ENCODE data around the gene PGPEP1. TPM values are rescaled to one million over a fixed set of nuclear protein-coding genes. Genes with fewer than 3 reads are reported as not detected.
"Not testable (repeated sequence)": the region's sequence is repeated elsewhere in the genome, so short reads cannot be mapped to it uniquely, and the experiment has no call there.

PGPEP1 gene
- total and polyA plus RNA-seq, 8 donors = 16.1 to 39.5 (median 20.7) TPM

GRCh38 chr19:18373892-18374629, 33.7 kb downstream of the PGPEP1 start:
- peak; percentile 41 to 97 (median 92) for DNase-seq
- ATAC-seq = peak; percentile 89
- Histone ChIP-seq H3K27ac (peak overlapping the region; percentile 82 to 85), H3K4me1 (peaks cover 15 to 62% of the 10 kb centered on the region in 2 donors), H3K4me3 (peak overlapping the region in 1 of 2 donors; percentile 6), H3K27me3 (no peaks in the 10 kb centered on the region), H3K36me3 (no peaks in the 10 kb centered on the region), H3K9me3 (no peaks in the 10 kb centered on the region)
- intact Hi-C loops (cut with DNase I) = no loop called here
- TF ChIP-seq, protein P1, sequence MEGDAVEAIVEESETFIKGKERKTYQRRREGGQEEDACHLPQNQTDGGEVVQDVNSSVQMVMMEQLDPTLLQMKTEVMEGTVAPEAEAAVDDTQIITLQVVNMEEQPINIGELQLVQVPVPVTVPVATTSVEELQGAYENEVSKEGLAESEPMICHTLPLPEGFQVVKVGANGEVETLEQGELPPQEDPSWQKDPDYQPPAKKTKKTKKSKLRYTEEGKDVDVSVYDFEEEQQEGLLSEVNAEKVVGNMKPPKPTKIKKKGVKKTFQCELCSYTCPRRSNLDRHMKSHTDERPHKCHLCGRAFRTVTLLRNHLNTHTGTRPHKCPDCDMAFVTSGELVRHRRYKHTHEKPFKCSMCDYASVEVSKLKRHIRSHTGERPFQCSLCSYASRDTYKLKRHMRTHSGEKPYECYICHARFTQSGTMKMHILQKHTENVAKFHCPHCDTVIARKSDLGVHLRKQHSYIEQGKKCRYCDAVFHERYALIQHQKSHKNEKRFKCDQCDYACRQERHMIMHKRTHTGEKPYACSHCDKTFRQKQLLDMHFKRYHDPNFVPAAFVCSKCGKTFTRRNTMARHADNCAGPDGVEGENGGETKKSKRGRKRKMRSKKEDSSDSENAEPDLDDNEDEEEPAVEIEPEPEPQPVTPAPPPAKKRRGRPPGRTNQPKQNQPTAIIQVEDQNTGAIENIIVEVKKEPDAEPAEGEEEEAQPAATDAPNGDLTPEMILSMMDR (IDR thresholded peaks at IDR 0.05) = no peak

- Histone ChIP-seq H3K9me3 (no peaks in the 10 kb centered on the region), H3K27me3 (no peaks in the 10 kb centered on the region), H3K27ac (peak overlapping the region; percentile 20 to 78), H3K4me3 (no peak overlapping the region), H3K36me3 (no peaks in the 10 kb centered on the region), H3K4me1 (peaks cover 19 to 85% of the 10 kb centered on the region in 2 donors)
- TF ChIP-seq, protein P1 (IDR thresholded peaks at IDR 0.05) = no peak
- DNase-seq = peak in 1 of 4 donors; percentile 76
- intact Hi-C loops (cut with DNase I) = no loop called here
- peak; percentile 39 for ATAC-seq
Observed at GRCh38 chr19:18377026-18377425, 36.6 kb downstream of the PGPEP1 start.

- H3K36me3 ChIP-seq = no peaks in the 10 kb centered on the region
- intact Hi-C loops (cut with DNase I) = no loop called here
- no peak overlapping the region for H3K4me3 ChIP-seq
- TF ChIP-seq, protein P1 (IDR thresholded peaks at IDR 0.05) = no peak
- no peaks in the 10 kb centered on the region for H3K9me3 ChIP-seq
- no peaks in the 10 kb centered on the region for H3K27me3 ChIP-seq
- peak overlapping the region; percentile 55 to 78 for H3K27ac ChIP-seq
- peak; percentile 63 for ATAC-seq
- peaks cover 4 to 58% of the 10 kb centered on the region in 2 donors for H3K4me1 ChIP-seq
- DNase-seq = peak in 3 of 4 donors; percentile 65 to 86 (median 84)
Observed at GRCh38 chr19:18379803-18380747, 39.7 kb downstream of the PGPEP1 start.

GRCh38 chr19:18380843-18381242, 40.4 kb downstream of the PGPEP1 start:
- TF ChIP-seq, protein P1 (IDR thresholded peaks at IDR 0.05) = no peak
- Histone ChIP-seq H3K9me3 (no peaks in the 10 kb centered on the region), H3K4me3 (no peak overlapping the region), H3K36me3 (no peaks in the 10 kb centered on the region), H3K4me1 (peaks cover 7 to 57% of the 10 kb centered on the region in 2 donors), H3K27me3 (no peaks in the 10 kb centered on the region), H3K27ac (peak overlapping the region; percentile 55 to 78)
- ATAC-seq (no peak), DNase-seq (no peak)
- intact Hi-C loops (cut with DNase I) = no loop called here

DNA sequence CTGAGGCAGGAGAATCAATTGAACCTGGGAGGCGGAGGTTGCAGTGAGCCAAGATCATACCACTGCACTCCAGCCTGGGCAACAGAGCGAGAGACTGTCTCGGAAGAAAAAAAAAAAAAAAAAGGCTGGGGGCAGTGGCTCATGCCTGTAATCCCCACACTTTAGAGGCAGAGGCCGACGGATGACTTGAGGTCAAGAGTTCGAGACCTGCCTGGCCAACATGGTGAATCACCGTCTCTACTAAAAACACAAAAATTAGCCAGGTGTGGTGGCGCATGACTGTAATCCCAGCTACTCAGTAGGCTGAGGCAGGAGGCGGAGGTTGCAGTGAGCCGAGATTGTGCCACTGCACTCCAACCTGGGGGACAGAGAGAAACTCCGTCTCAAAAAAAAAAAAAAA, 43.2 kb downstream of the PGPEP1 start:
- H3K27ac ChIP-seq; H3K27me3 ChIP-seq; ATAC-seq; intact Hi-C loops (cut with DNase I); H3K36me3 ChIP-seq; H3K4me3 ChIP-seq; H3K9me3 ChIP-seq; DNase-seq: not testable (repeated sequence)
- H3K4me1 ChIP-seq = peaks cover 13 to 65% of the 10 kb centered on the region in 2 donors
